Activated T-helper 17 cell treated with anti-CD3 and anti-CD28 coated beads, Interleukin-2, amount 50 U/mL, for 72 hours (primary cell): ENCODE results near the gene INS. TPM values are rescaled to one million over a fixed set of nuclear protein-coding genes. Genes with fewer than 3 reads are reported as not detected.

ENCODE experiments used
- ATAC-seq: fragments of 150-1000 bp; cut with Tn5 transposase; replicated peaks from 2 replicates; pipeline ENCODE4 v1.10.0; 2021; ENCODE audit warnings: mild to moderate bottlenecking, moderate library complexity
- H3K27ac Mint-ChIP-seq: one replicate; pipeline ENCODE4 v1.8.0; 2022; ENCODE audit warnings: mixed read lengths
- H3K27me3 Mint-ChIP-seq: one replicate; pipeline ENCODE4 v1.8.0; 2022; ENCODE audit warnings: mixed read lengths
- H3K36me3 Mint-ChIP-seq: one replicate; pipeline ENCODE4 v1.8.0; 2022; ENCODE audit warnings: low read depth, mild to moderate bottlenecking, mixed read lengths
- H3K4me1 Mint-ChIP-seq: one replicate; pipeline ENCODE4 v1.8.0; 2022; ENCODE audit warnings: mixed read lengths
- H3K4me3 Mint-ChIP-seq: one replicate; pipeline ENCODE4 v1.8.0; 2022; ENCODE audit warnings: mild to moderate bottlenecking, mixed read lengths
- H3K9me3 Mint-ChIP-seq: one replicate; pipeline ENCODE4 v1.8.0; 2022; ENCODE audit warnings: mixed read lengths
- total RNA-seq, 2 donors: library from RNA; stranded (reverse); gene quantifications; one replicate each; pipeline ENCODE4 v1.2.3, GENCODE V29; 2022

INS gene
- total RNA-seq, 2 donors from 2014 or later: not detected

DNA sequence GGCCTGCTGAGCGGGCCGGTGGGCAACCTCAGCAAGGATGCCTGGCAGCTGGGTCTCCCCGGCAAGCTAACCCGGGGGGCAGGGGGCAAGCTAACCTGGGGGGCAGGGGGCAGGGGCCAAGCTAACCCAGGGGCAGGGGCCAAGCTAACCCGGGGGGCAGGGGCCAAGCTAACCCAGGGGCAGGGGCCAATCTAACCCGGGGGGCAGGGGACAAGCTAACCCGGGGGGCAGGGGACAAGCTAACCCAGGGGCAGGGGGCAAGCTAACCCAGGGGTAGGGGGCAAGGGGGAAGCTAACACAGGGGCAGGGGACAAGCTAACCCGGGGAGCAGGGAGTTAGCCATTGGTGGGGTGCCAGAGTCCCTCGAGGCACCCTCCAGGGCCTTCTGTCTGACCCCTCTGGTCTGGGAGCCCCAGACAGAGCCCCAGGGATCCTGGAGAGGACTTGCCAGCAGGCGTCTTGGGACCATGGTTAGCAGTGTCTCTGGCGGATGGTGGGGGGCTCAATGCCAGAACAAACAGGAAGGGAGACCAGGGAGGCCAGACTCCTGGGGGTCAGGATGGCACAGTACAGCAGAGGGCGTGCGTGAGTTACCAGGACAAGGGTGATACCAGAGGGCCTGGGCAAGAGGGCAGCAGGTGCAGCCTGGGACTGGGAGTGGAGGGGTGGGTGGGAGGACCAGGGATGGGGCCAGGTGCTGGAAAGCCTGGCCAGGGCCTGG, 37.9 kb downstream of the INS start:
- no peaks in the 10 kb centered on the region for H3K4me1 Mint-ChIP-seq
- no peak overlapping the region for H3K27ac Mint-ChIP-seq
- H3K36me3 Mint-ChIP-seq: no peaks in the 10 kb centered on the region
- ATAC-seq: no peak
- peaks cover 3% of the 10 kb centered on the region for H3K9me3 Mint-ChIP-seq
- H3K4me3 Mint-ChIP-seq: no peak overlapping the region
- peaks cover 18% of the 10 kb centered on the region for H3K27me3 Mint-ChIP-seq

DNA sequence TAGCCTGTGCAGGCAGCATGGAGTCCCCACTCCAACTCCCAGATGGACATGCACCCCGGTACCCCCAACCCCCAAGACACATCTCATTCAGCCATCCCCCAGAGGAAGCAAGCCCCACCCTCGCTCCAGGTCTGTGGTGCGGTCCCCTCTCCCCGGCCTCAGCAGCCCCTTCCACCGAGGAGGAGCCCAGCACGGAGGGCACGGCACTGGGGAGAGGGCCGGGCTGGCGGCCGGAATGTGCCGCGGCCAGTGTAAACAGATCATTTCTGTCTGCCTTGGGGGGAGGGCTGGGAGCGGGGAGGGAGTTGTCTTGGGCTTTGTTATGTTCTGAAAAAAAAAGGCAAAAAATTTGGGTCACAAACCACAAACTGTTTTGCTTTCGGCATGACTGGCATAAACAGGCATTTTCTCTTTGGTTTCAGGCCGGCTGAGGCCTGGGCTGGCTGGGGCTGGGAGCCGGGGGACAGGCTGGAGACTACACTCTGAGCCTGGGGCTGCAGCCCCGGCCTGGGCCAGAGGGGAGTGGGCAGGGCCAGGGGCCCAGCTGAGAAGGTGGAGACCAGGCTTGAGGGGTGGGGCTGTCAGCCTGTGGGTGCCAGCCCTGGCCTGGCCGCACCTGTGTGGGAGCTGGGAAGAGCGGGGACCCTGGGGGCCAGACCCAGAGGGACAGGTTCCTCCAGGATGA, 38.6 kb downstream of the INS start:
- peak; percentile 31 for ATAC-seq
- H3K4me3 Mint-ChIP-seq: no peak overlapping the region

DNA sequence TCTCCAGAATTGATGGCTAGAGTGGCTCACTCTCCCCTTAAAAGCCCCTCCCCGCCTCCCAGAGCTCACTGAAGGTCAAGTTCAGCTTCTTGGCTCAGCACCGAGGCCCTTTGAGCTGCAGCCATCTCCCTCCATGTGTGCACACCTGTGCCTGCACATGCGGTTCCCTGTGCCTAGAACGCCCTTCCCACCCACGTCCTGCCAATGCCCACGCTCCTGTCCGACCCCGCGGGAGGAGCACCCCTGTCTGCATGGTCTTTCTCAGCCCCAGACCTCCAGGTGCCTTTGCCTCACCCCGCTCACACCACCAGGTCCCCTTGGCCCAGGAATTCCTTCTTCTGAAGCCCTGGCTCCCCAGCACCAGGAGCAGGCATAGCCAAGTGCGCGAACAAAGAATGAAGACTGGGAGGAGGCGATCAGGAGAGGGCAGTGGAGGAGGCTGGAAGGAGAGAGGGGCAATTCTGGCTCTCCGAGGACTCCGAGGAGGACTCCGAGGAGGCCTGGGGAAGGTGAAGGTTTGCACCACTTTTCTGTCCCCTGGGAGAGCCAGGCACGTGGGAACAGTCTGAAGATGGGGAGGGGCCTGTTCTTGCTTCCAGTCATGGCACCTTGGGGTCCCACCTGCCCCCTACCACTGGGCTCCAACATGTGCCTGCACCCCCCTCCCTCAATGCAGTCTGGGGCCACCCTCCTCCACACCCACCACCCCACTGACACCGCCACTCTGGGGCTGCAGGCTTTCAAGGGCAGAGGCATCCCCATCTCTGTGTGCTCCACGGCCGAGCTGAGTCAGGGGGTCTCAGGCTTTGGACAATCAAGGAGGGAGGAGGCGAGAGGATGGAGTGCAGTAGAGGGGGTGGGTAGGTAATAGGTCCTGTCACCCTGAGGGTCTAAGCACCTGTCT, 39.5 kb downstream of the INS start:
- H3K4me3 Mint-ChIP-seq: no peak overlapping the region
- H3K4me1 Mint-ChIP-seq: no peaks in the 10 kb centered on the region
- H3K27ac Mint-ChIP-seq: no peak overlapping the region
- ATAC-seq: no peak
- peaks cover 18% of the 10 kb centered on the region for H3K27me3 Mint-ChIP-seq
- no peaks in the 10 kb centered on the region for H3K36me3 Mint-ChIP-seq
- peaks cover 3% of the 10 kb centered on the region for H3K9me3 Mint-ChIP-seq

More for the DNA sequence above, 38.6 kb downstream of the INS start:
- no peaks in the 10 kb centered on the region for H3K36me3 Mint-ChIP-seq
- H3K4me1 Mint-ChIP-seq: no peaks in the 10 kb centered on the region
- H3K9me3 Mint-ChIP-seq: peaks cover 3% of the 10 kb centered on the region
- H3K27ac Mint-ChIP-seq: no peak overlapping the region
- peaks cover 18% of the 10 kb centered on the region for H3K27me3 Mint-ChIP-seq

DNA sequence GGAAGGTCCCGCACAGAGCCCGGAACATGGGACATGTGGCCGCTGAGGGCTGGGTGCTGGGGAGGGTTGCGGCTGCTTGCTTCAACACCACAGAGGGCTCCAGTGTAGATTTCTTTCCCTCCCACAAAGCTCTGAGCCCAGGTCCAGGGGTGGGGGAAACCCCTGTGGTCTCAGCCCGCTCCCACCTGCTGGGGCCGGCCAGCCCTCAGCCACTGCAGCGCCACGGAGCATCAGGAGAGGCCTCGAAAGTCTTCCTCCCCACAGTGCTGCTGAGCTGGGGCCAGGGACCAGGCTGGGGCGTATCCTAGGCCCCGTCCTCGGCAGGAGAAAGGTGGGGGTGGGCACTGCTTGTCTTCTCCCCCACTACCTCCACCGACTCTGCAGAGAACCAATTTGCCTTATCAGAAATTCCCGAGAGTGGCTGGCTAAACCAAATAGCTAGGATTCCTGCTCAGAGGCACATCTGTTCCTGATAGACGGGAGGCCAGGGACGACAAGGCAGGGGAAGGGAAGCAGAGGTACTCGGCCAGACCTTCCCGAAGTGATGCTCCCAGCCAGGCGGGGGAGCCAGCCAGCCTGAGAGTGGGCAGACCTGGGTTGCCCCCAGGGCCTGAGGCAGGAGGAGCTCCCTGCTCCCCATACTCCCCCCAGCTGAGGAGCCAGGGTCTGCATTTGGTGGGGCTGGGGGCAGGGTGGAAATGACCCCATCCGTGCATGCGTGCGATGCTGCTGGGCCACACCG, 40.5 kb downstream of the INS start:
- Mint-ChIP-seq H3K36me3 (no peaks in the 10 kb centered on the region), H3K27me3 (peaks cover 18% of the 10 kb centered on the region), H3K9me3 (peaks cover 3% of the 10 kb centered on the region), H3K4me3 (no peak overlapping the region), H3K4me1 (no peaks in the 10 kb centered on the region), H3K27ac (no peak overlapping the region)
- no peak for ATAC-seq

DNA sequence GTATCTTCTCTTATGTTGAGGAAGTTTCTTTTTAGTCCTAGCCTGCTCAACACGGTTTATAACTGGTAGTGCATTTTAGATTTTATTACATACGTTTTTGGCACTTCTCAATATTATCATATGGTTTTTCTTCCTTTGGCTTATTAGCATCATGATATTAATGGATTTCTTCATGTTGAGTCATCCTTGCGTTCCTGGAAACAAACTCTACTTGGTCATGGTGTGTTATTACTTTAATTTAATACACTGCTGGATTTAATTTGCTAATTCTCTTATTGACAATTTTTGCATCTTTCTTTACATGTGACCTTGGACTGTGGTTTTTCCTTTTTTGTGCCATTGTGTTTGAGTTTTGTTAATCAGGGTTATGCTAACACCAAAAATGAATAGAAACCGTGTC, 42.3 kb downstream of the INS start:
- H3K9me3 Mint-ChIP-seq: no peaks in the 10 kb centered on the region
- H3K36me3 Mint-ChIP-seq: no peaks in the 10 kb centered on the region
- H3K27ac Mint-ChIP-seq: no peak overlapping the region
- no peaks in the 10 kb centered on the region for H3K4me1 Mint-ChIP-seq
- peaks cover 14% of the 10 kb centered on the region for H3K27me3 Mint-ChIP-seq
- no peak for ATAC-seq
- H3K4me3 Mint-ChIP-seq: no peak overlapping the region

DNA sequence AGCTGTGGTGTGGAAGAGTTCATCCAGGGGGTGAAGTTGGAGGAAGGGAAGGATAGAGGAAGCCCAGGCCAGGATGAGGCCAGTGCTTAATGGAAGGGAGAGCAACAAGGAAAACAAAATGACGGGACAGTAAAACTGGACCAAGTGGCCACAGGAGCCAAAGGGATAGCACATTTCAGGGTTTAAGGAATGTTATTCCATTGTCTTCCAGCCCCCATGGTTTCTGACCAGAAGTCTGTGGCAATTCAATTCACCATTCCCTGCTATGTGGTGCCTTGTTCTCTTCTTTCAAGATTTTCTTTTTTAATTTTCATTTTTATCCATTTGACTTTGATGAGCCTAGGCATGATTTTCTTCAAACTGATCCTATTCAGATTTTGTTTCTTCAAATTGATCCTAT, 44.3 kb downstream of the INS start:
- Mint-ChIP-seq H3K4me3 (no peak overlapping the region), H3K4me1 (no peaks in the 10 kb centered on the region), H3K9me3 (no peaks in the 10 kb centered on the region), H3K27me3 (peaks cover 14% of the 10 kb centered on the region), H3K27ac (no peak overlapping the region), H3K36me3 (no peaks in the 10 kb centered on the region)
- ATAC-seq: no peak

DNA sequence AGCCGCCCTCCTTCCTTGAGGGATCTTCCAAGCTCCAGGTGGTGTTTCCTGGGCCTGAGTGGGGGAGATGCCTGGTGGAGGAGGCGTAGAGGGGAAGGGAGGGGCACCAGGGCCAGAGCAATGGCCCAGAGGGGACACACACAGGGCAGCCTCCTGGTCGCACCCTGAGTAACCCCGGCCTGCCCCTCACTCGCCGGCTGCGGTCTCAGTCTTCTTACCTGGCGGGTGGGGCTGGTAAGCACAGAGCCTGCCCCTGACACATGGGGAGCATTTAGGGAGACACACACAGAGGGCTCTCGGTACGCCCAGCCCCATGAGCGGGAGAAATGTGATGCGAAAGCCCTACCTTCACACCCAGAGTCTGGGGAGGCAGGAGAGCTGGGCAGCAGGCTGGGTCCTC, 45.7 kb downstream of the INS start:
- Mint-ChIP-seq H3K9me3 (no peaks in the 10 kb centered on the region), H3K4me3 (no peak overlapping the region), H3K27me3 (peaks cover 9% of the 10 kb centered on the region), H3K36me3 (no peaks in the 10 kb centered on the region), H3K27ac (no peak overlapping the region), H3K4me1 (no peaks in the 10 kb centered on the region)
- no peak for ATAC-seq

DNA sequence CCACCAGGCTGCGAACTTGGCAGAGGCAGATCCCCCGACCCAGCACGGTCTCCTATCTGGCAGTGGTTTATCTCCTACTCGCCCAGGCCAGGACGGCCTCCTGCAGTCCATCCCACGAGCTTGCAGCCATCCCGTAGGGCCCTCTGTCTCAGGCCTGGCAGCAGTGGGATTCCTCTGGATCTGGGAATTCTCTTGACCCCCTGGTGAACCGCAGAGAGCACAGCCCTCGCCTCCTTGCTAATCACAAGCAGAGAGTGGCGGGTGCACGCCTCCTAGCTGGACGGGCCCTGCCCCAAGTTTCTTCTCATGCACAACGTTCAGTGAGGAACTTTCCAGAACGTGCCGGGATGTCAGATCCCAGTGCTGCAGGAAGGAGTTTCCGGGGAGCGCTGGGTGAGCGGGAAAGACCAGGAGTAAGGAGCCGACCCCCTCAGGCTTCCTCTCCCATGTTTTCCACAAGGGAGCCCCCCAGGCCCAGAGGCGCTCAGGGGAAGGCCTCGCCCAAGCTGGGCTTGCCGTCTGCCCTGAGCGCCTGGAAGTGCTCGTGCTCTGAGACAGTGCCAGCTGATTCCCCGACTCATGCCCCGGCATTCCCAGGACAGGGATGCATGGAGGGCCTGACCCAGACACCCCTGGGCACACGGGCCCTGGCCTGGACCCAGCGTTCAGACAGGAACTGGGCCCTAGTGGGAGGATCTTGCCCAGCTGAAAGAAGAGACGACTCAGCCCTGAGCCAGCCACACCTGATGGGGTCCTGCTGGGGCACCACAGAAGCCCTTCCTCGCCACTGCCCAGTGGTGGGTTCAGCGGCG, 46.4 kb downstream of the INS start:
- Mint-ChIP-seq H3K36me3 (no peaks in the 10 kb centered on the region), H3K9me3 (no peaks in the 10 kb centered on the region), H3K4me1 (no peaks in the 10 kb centered on the region), H3K4me3 (no peak overlapping the region), H3K27me3 (peaks cover 4% of the 10 kb centered on the region), H3K27ac (no peak overlapping the region)
- ATAC-seq: no peak

DNA sequence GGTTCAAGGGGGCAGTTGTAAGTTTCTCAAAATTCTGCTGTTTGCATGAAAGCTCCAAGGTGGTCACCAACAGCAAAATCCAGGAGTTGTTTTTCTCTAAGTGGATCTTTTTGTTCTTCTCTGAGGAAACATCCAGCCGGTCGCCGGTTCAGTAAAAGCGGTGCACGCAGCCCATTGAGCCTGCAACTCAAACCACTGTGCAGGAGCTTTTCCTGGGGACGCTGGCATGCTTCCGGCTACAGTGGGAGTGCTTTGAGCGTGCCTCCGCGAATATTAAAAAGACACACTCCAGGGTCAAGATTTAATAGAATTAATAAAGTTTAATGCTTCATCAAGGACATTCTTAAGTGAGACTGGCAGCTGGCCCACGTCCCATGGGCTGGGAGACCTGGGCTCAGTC, 47.2 kb downstream of the INS start:
- peaks cover 3% of the 10 kb centered on the region for H3K27me3 Mint-ChIP-seq
- H3K4me3 Mint-ChIP-seq: no peak overlapping the region
- no peak for ATAC-seq
- H3K4me1 Mint-ChIP-seq: no peaks in the 10 kb centered on the region
- no peaks in the 10 kb centered on the region for H3K36me3 Mint-ChIP-seq
- H3K27ac Mint-ChIP-seq: no peak overlapping the region
- no peaks in the 10 kb centered on the region for H3K9me3 Mint-ChIP-seq

DNA sequence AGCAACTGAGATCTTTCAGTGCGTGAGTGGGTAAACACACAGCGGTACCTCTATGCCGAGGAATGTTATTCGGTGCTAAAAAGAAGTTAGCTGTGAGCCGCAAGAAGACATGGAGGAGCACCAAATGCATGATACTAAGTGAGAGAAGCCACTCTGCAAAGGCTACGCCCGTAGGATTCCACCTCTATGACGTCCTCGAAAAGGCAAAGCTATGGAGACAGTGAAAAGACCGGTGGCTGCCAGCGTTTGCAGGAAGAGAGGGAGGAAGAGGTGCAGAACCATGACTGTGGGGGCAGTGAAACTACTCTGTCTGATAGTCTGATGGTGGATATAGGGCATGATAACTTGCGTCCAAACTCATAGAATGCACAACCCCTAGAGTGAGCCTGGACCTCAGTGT, 50.5 kb downstream of the INS start:
- ATAC-seq: no peak
- H3K4me3 Mint-ChIP-seq: no peak overlapping the region
- H3K4me1 Mint-ChIP-seq: no peaks in the 10 kb centered on the region
- no peaks in the 10 kb centered on the region for H3K27me3 Mint-ChIP-seq
- no peaks in the 10 kb centered on the region for H3K9me3 Mint-ChIP-seq
- H3K36me3 Mint-ChIP-seq: no peaks in the 10 kb centered on the region
- H3K27ac Mint-ChIP-seq: no peak overlapping the region

Other genes starting within 250 kb of the INS start
- 10 to 100 TPM in 1 of 2 donors, 1 to 10 TPM in 1; 2.1 to 26.2 TPM for gene TNNT3, start 241.5 kb downstream of the INS start, total RNA-seq
- gene MRPL23, start 213.9 kb downstream of the INS start, total RNA-seq: 100 to 1,000 TPM in 1 of 2 donors, 10 to 100 TPM in 1; 84.4 to 119 TPM
- not detected for gene H19, start 163.4 kb downstream of the INS start, total RNA-seq
- 100 to 1,000 TPM in 1 of 2 donors, 1 to 10 TPM in 1; 7.4 to 287 TPM for gene IGF2, start 21.8 kb downstream of the INS start, total RNA-seq
- not detected for gene TH, start 10.6 kb upstream of the INS start, total RNA-seq
- gene ASCL2, start 109.4 kb upstream of the INS start, total RNA-seq: 1 to 10 TPM; 1.2 to 5.1 TPM
- gene C11orf21, start 140.7 kb upstream of the INS start, total RNA-seq: 10 to 100 TPM in 1 of 2 donors, 1 to 10 TPM in 1; 8.4 to 24.6 TPM
- 10 to 100 TPM in 1 of 2 donors, 1 to 10 TPM in 1; 8.1 to 14.8 TPM for gene TSPAN32, start 140.8 kb upstream of the INS start, total RNA-seq
- 100 to 1,000 TPM; 147 to 170 TPM for gene CD81, start 216.1 kb upstream of the INS start, total RNA-seq
- gene TSSC4, start 239.5 kb upstream of the INS start, total RNA-seq: 10 to 100 TPM; 19.7 to 58.7 TPM